Measurements from ENCODE around the gene NYAP1.
"Not testable (repeated sequence)": the region's sequence is repeated elsewhere in the genome, so short reads cannot be mapped to it uniquely, and the experiment has no call there.

NYAP1 gene

DNA sequence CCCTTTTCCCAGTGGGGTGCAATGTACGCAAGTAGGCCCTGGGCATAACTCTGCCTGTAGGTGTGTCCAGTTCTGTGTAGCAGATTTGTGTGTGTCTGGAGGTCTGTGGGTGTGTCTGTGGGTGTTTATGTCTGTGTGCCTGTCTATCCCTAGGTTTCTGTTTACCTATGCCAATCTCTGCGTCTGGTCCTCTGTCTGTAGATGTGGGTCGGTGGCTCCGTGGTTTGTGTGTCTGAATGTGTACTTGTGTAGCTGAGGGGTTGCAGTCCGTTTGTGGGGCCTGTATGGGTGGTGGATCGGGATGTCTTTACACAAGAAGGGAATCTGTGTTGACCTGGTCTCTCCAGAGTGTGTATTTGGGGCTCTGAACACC lies 932 bp downstream of the NYAP1 start:
- no peak for DNase-seq

- DNase-seq: no peak
Observed at GRCh38 chr7:100485471-100485876, 1.7 kb downstream of the NYAP1 start.

DNA sequence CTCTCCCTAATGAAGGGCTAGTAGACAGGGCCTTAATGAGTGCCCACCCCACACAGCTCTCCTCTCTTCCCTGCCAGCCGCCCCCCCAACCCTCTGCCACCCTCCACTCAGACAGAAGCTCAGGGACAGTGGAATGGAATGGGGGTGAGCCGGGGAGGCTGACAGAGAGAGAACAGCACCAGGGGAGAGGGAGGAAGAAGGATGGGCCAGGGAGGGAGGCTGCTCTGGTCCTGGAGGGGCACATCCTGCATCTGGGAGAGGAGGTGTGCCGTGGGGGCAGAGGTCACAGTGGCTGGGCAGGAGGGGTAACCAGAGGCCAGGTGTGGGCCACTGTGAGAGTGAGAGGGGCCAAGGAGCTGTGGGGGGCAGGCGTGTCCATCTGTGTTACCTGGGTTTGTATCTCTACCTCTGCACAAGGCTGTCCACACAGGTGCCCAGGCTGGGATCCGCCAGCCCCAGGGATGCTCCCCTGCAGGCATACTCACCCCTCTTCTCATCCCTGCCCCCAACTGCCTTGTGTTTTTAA lies 2.4 kb downstream of the NYAP1 start:
- no peak for DNase-seq

DNA sequence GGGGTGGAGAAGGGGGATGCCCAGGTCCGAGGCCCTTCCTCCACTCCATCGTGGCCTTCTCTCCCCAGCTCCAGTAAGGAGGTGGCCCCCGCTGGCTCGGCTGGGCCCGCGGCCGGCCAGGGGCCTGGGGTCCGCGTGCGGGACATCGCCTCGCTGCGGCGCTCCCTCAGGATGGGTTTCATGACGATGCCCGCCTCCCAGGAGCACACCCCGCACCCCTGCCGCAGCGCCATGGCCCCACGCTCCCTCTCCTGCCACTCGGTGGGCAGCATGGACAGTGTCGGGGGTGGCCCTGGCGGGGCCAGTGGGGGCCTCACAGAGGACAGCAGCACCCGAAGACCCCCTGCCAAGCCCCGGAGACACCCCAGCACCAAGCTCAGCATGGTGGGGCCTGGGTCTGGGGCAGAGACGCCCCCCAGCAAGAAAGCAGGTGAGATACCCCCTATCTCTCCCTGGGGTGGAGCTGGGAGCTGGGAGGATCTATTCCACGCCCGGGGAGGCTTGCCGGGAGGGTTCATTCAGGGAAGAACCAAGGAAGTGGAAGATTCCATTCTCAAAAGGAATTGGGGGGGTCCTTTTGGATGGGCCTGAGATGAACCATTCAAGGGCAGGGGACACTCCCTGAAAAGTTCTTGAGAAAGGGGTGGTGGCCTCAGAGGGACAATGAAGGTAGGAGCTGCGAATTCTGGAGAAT lies 3.2 kb downstream of the NYAP1 start:
- peak; percentile 63 for DNase-seq

DNA sequence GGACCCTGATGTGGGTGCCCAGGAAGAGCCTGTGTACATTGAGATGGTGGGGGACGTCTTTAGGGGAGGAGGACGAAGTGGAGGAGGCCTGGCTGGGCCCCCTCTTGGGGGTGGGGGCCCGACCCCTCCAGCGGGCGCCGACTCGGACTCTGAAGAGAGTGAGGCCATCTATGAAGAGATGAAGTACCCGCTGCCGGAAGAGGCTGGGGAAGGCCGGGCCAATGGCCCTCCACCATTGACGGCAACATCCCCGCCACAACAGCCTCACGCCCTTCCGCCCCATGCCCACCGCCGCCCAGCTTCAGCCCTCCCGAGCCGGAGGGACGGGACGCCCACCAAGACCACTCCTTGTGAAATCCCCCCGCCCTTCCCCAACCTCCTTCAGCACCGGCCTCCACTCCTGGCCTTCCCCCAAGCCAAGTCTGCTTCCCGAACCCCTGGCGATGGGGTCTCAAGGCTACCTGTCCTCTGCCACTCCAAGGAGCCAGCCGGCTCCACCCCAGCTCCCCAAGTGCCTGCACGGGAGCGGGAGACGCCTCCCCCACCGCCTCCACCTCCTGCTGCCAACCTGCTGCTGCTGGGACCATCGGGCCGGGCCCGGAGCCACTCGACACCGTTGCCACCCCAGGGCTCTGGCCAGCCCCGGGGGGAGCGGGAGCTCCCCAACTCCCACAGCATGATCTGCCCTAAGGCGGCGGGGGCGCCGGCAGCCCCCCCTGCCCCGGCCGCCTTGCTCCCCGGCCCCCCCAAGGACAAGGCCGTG lies 4.8 kb downstream of the NYAP1 start:
- DNase-seq: no peak

- DNase-seq: no peak
Observed at GRCh38 chr7:100489121-100489520, 5.4 kb downstream of the NYAP1 start.

- DNase-seq: peak; percentile 99
Observed at GRCh38 chr7:100489824-100490223, 6.1 kb downstream of the NYAP1 start.

DNA sequence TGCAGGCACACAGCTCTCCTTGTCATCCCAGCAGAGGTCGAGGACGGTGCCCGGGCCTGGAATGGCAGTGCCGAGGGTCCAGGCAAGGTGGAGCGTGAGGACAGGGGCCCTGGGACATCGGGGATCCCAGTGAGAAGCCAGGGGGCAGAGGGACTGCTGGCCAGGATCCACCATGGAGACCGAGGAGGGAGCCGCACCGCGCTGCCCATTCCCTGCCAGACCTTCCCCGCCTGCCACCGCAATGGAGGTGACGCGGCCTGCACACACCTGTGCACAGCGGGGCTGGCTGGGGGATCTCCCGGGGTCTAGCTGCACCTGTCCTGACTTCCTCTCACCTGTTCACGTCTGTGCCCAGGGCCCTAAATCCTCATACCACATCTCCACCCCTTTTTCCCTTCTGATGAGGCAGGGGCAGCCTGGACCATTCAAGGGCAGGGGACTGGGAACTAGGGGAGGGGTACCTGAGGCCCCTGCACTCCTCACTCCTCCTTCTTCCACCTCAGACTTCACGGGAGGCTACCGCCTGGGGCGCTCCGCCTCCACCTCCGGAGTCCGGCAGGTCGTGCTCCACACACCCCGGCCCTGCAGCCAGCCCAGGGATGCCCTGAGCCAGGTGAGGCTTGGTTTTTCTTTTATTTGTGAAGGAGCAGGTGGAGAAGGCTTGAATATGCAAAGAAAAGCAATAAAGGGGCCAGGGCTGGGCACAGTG lies 6.9 kb downstream of the NYAP1 start:
- peak; percentile 40 for DNase-seq

- DNase-seq: no peak
Observed at GRCh38 chr7:100491192-100491578, 7.5 kb downstream of the NYAP1 start.

DNA sequence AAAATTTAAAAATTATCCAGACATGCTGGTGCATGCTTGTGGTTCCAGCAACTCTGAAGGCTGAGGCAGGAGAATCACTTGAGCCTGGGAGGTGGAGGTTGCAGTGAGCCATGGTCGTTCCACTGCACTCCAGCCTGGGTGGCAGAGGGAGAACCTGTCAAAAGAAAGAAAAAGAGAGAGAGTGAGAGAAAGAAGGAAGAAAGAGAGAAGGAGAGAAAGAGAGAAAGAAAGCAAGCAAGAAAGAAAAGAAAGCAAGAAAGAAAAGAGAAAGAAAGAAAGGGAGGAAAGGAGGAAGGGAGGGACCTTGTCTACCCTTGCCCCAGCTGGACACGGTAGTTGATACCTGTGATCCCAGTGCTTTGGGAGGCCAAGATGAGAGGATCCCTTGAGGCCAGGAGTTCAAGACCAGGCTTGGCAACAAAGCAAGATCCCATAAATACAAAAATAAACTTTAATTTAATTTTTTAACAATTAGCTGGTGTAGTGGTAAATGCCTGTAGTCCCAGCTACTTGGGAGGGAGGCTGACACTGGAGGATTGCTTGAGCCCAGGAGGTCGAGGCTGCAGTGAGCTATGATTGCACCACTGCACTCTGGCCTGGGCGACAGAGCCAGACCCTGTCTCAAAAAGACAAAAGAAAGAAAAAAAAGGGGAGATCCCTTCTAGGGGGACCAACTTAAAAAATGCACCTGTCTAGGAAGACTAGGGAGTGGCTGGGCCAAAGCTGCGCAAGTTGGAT lies 9.2 kb downstream of the NYAP1 start:
- DNase-seq: no peak

DNA sequence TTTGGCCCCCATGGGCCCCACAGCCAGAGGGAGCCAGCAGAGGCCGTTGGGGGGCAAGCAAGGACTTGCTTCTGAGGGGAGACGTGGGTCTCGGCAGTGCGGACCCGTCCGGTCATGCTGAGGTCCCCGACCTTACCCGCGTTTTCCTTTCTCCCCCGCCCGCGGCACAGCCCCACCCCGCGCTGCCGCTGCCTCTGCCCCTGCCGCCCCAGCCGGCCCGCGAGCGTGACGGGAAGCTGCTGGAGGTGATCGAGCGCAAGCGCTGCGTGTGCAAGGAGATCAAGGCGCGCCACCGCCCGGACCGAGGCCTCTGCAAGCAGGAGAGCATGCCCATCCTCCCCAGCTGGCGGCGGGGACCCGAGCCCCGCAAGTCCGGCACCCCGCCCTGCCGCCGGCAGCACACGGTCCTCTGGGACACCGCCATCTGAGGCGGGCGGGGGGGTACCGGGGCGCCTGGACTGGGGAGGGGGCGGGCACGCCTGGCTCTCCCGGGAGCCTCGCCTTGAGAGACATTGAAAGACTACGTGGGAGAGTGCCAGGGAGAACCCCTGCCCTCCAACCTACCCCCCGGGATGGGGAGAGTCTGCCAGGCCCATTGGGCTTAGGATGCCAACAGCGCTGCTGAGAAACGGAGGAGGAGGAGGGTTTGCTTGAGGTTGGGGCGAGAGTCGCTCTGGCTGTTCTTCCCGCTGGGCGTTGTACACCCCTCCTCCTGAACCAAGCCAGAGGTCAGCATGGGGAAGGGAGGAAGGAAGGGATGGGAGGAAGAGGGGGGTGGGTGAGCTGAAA lies 9.9 kb downstream of the NYAP1 start:
- peak; percentile 81 for DNase-seq

DNA sequence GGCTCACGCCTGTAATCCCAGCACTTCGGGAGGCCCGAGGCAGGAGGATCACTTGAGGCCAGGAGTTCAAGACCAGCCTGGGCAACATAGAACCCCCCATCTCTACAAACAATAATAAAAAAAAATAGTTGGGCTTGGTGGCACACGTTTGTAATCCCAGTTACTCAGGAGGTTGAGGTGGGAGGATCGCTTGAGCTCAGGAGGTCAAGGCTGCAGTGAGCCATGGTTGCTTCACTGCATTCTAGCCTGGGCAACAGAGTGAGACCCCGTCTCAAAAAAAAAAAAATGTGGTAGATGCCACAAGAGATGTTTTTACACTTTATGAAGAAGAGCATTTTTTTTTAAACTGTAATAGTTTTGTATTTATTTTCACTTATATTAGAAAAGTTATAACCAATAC lies 12.8 kb downstream of the NYAP1 start:
- no peak for DNase-seq

DNA sequence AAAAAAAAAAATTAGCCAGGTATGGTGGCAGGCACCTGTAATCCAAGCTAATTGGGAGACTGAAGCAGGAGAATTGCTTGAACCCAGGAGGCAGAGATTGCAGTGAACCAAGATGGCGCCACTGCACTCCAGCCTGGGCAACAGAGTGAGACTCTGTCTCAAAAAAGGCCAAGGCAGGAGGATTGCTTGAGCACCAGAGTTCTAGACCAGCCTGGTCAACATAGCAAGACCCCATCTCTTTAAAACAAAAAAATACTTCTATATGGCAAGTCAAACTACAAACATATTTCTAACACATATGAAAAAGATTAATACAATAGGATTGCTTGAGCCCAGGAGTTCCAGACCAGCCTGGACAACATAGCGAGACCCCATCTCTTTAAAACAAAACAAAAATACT lies 17.0 kb downstream of the NYAP1 start:
- not testable (repeated sequence) for DNase-seq

GRCh38 chr7:100504031-100504430 lies 20.3 kb downstream of the NYAP1 start:
- not testable (repeated sequence) for DNase-seq

- DNase-seq: no peak
Observed at GRCh38 chr7:100504887-100505611, 21.3 kb downstream of the NYAP1 start.

DNA sequence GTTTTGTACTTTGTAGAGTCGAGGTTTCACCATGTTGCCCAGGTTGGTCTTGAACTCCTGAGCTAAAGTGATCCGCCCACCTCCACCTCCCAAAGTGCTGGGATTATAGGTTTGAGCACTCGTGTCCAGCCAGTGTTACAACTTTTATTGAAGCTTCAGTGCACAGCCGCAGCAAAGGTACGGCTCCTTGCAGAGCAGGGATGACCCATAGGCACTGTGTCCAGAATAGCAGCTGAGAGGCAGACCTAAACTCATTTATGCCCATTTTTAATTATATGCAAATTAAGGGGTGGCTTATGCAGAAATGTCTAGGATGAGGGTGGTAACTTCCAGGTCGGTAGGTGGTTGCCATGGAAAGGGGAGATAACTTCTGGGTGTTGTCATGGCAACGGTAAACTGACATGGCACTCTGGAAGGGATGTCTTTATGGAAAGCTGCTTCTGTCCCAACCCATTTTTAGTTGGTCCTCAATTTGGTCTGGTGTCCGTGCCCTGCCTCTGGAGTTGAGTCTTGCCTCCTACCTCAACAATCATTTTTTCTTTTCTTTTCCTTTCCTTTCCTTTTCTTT lies 22.7 kb downstream of the NYAP1 start:
- DNase-seq: no peak

DNA sequence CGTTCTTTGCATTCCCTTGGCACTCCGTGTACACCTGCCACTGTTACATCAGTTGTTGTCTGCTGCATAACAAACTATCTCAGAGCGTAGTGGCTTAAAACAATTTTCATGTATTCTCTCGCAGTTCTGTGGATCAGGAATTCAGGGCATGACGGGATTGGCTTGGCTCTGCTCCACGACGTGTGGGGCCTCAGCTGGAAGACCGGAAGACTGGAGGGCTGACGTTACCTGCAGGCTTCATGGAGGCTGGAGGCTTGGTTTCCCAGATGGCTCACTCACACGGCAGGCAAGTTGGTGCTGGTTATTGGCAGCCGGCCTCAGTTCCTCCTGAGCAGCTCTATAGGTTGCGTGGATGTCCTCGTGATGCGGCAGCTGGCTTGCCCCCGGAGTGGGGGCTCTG lies 25.5 kb downstream of the NYAP1 start:
- peak; percentile 69 for DNase-seq

GRCh38 chr7:100510437-100511239 lies 26.9 kb downstream of the NYAP1 start:
- no peak for DNase-seq

GRCh38 chr7:100513212-100513810 lies 29.6 kb downstream of the NYAP1 start:
- no peak for DNase-seq

GRCh38 chr7:100515072-100515532 lies 31.4 kb downstream of the NYAP1 start:
- DNase-seq: peak; percentile 7

Measured in NCI-H69 (cell line).